HCT116 (cell line): ENCODE results near the gene CAMK1D.

Experiments used
- POLR2A ChIP-seq: IDR thresholded peaks from 2 replicates; pipeline ENCODE4 v1.7.0; 2011; ENCODE audit warnings: borderline replicate concordance; ENCODE audit not compliant: insufficient read depth, insufficient read length; ENCODE audit errors: extremely low read depth
- TF ChIP-seq, protein P1 (sequence below): IDR thresholded peaks from 2 replicates; pipeline ENCODE4 v1.6.1; 2012; ENCODE audit warnings: low read depth

- TF ChIP-seq, protein P1, sequence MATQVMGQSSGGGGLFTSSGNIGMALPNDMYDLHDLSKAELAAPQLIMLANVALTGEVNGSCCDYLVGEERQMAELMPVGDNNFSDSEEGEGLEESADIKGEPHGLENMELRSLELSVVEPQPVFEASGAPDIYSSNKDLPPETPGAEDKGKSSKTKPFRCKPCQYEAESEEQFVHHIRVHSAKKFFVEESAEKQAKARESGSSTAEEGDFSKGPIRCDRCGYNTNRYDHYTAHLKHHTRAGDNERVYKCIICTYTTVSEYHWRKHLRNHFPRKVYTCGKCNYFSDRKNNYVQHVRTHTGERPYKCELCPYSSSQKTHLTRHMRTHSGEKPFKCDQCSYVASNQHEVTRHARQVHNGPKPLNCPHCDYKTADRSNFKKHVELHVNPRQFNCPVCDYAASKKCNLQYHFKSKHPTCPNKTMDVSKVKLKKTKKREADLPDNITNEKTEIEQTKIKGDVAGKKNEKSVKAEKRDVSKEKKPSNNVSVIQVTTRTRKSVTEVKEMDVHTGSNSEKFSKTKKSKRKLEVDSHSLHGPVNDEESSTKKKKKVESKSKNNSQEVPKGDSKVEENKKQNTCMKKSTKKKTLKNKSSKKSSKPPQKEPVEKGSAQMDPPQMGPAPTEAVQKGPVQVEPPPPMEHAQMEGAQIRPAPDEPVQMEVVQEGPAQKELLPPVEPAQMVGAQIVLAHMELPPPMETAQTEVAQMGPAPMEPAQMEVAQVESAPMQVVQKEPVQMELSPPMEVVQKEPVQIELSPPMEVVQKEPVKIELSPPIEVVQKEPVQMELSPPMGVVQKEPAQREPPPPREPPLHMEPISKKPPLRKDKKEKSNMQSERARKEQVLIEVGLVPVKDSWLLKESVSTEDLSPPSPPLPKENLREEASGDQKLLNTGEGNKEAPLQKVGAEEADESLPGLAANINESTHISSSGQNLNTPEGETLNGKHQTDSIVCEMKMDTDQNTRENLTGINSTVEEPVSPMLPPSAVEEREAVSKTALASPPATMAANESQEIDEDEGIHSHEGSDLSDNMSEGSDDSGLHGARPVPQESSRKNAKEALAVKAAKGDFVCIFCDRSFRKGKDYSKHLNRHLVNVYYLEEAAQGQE, result no peak
- no peak for TF ChIP-seq POLR2A
Measured at GRCh38 chr10:12771981-12772760, 422.8 kb downstream of the CAMK1D start.
